Osteoblast (primary cell): ENCODE data around the gene PEA15. TPM values are rescaled to one million over a fixed set of nuclear protein-coding genes. Genes with fewer than 3 reads are reported as not detected.
A peak's percentile ranks its signal among the peaks of the same experiment; 100 is the strongest.

Experiments
- DNase-seq: peaks from one replicate; pipeline ENCODE4 v3.0.0; 2011; ENCODE audit warnings: low spot score, mixed read lengths; ENCODE audit not compliant: insufficient read length; ENCODE audit errors: missing footprints
- H2AFZ ChIP-seq: 2 replicates; pipeline ENCODE4 v1.6.0; 2011; ENCODE audit warnings: mild to moderate bottlenecking, low read length
- H3K27ac ChIP-seq: 2 replicates; pipeline ENCODE4 v1.5.1; 2011; ENCODE audit warnings: mild to moderate bottlenecking, low read depth, low read length, moderate library complexity
- H3K27me3 ChIP-seq: 2 replicates; pipeline ENCODE4 v1.6.0; 2012; ENCODE audit warnings: mild to moderate bottlenecking, control low read depth, inconsistent platforms, low read length, moderate library complexity; ENCODE audit not compliant: insufficient read depth
- H3K36me3 ChIP-seq: 2 replicates; pipeline ENCODE4 v1.5.1; 2011; ENCODE audit warnings: mild to moderate bottlenecking, low read length, control low read depth, moderate library complexity; ENCODE audit not compliant: insufficient read depth
- H3K4me1 ChIP-seq: 2 replicates; pipeline ENCODE4 v1.5.1; 2011; ENCODE audit warnings: mild to moderate bottlenecking, low read length, control low read depth, moderate library complexity; ENCODE audit not compliant: insufficient read depth
- H3K4me2 ChIP-seq: 2 replicates; pipeline ENCODE4 v1.6.0; 2011; ENCODE audit warnings: mild to moderate bottlenecking, low read length; ENCODE audit not compliant: insufficient read depth
- H3K4me3 ChIP-seq: fragments of 200-600 bp; sonication (generic); 3 replicates; pipeline ENCODE4 v1.5.1; 2012; ENCODE audit warnings: mild to moderate bottlenecking, low read length, inconsistent platforms; ENCODE audit not compliant: insufficient read depth
- H3K79me2 ChIP-seq: 2 replicates; pipeline ENCODE4 v1.6.0; 2012; ENCODE audit warnings: mild to moderate bottlenecking, low read length, control low read depth, inconsistent platforms; ENCODE audit not compliant: insufficient read depth
- H3K9me3 ChIP-seq: 2 replicates; pipeline ENCODE4 v1.5.1; 2011; ENCODE audit warnings: low read depth, low read length, control low read depth
- H4K20me1 ChIP-seq: 2 replicates; pipeline ENCODE4 v1.6.0; 2012; ENCODE audit warnings: mild to moderate bottlenecking, low read length, control low read depth; ENCODE audit not compliant: insufficient read depth
- CTCF ChIP-seq: IDR thresholded peaks from 2 replicates; pipeline ENCODE4 v1.5.1; 2011; ENCODE audit warnings: mild to moderate bottlenecking, low read depth, low read length, moderate library complexity; ENCODE audit errors: extremely low read depth
- total RNA-seq: library from RNA; depleted of rRNA; stranded (reverse); fragments of >200 nt; gene quantifications from 2 replicates; pipeline ENCODE4 v1.2.3, GENCODE V29; 2012

PEA15 gene
- total RNA-seq, 1 donor = 200 TPM

GRCh38 chr1:160261556-160261892 lies 56.3 kb downstream of the PEA15 start:
- H3K36me3 ChIP-seq = no peaks in the 10 kb centered on the region
- peaks cover 22% of the 10 kb centered on the region for H4K20me1 ChIP-seq
- peak overlapping the region; percentile 71 for H2AFZ ChIP-seq

GRCh38 chr1:160261893-160262794 lies 57.0 kb downstream of the PEA15 start, which contains the start of gene DCAF8:
Gene DCAF8, minus strand, starts transcription at chr1:160262549. Its CDS starts 18,541 bp downstream, at chr1:160244008.
- peak within 1 kb of the TSS; percentile 87 for H3K27ac ChIP-seq
- H3K9me3 ChIP-seq = no peaks in the 10 kb centered on the region
- peaks cover 38% of the 10 kb centered on the region for H3K79me2 ChIP-seq
- H3K4me1 ChIP-seq = peaks cover 25% of the 10 kb centered on the region
- peak within 1 kb of the TSS; percentile 75 for H2AFZ ChIP-seq
- H3K4me2 ChIP-seq = peak within 1 kb of the TSS; percentile 78
- H3K27me3 ChIP-seq = no peaks in the 10 kb centered on the region
- no peaks in the 10 kb centered on the region for H3K36me3 ChIP-seq
- peaks cover 22% of the 10 kb centered on the region for H4K20me1 ChIP-seq
- TF ChIP-seq CTCF = no peak
- H3K4me3 ChIP-seq = peak within 1 kb of the TSS; percentile 98
- peak; percentile 94 for DNase-seq

More at GRCh38 chr1:160261556-160261892, 56.3 kb downstream of the PEA15 start:
- peaks cover 32% of the 10 kb centered on the region for H3K4me1 ChIP-seq
- H3K9me3 ChIP-seq = no peaks in the 10 kb centered on the region
- peaks cover 39% of the 10 kb centered on the region for H3K79me2 ChIP-seq
- H3K4me3 ChIP-seq = peak overlapping the region; percentile 98
- H3K4me2 ChIP-seq = peak overlapping the region; percentile 78
- no peak for DNase-seq
- no peak for TF ChIP-seq CTCF
- H3K27ac ChIP-seq = peak overlapping the region; percentile 87
- no peaks in the 10 kb centered on the region for H3K27me3 ChIP-seq

- TF ChIP-seq CTCF = no peak
- Histone ChIP-seq H3K27me3 (no peaks in the 10 kb centered on the region), H4K20me1 (peaks cover 8% of the 10 kb centered on the region), H3K27ac (no peak overlapping the region), H3K4me1 (peaks cover 20% of the 10 kb centered on the region), H3K4me2 (no peak overlapping the region), H3K4me3 (no peak overlapping the region), H3K36me3 (no peaks in the 10 kb centered on the region), H2AFZ (no peak overlapping the region), H3K79me2 (peaks cover 12% of the 10 kb centered on the region), H3K9me3 (no peaks in the 10 kb centered on the region)
- no peak for DNase-seq
Measured at GRCh38 chr1:160264795-160265307, 59.7 kb downstream of the PEA15 start.

Other genes starting within 250 kb of the PEA15 start
- gene PIGM, start 173.4 kb upstream of the PEA15 start, total RNA-seq = 7.2 and 7.4 TPM in 2 replicates
- not detected in 2 replicates for gene KCNJ10, start 135.2 kb upstream of the PEA15 start, total RNA-seq
- gene KCNJ9, start 123.8 kb upstream of the PEA15 start, total RNA-seq = not detected in 2 replicates
- gene IGSF8, start 106.8 kb upstream of the PEA15 start, total RNA-seq = 18.0 and 19.9 TPM in 2 replicates
- 0.72 and 1.2 TPM in 2 replicates for gene ATP1A2, start 89.6 kb upstream of the PEA15 start, total RNA-seq
- gene ATP1A4, start 53.8 kb upstream of the PEA15 start, total RNA-seq = not detected in 2 replicates
- 0.29 and 0.36 TPM in 2 replicates for gene CASQ1, start 14.8 kb upstream of the PEA15 start, total RNA-seq
- 107 and 112 TPM in 2 replicates for gene DCAF8, start 57.2 kb downstream of the PEA15 start, total RNA-seq
- gene PEX19, start 79.7 kb downstream of the PEA15 start, total RNA-seq = 38.0 and 43.3 TPM in 2 replicates
- gene COPA, start 137.9 kb downstream of the PEA15 start, total RNA-seq = 282 and 335 TPM in 2 replicates
- gene NCSTN, start 138.0 kb downstream of the PEA15 start, total RNA-seq = 147 and 165 TPM in 2 replicates
- under 0.01 TPM in 1 of 2 replicates, not detected in the other for gene NHLH1, start 161.7 kb downstream of the PEA15 start, total RNA-seq
- gene VANGL2, start 195.2 kb downstream of the PEA15 start, total RNA-seq = under 0.01 TPM in 1 of 2 replicates, not detected in the other